Measurements from ENCODE around the gene SNTB2.

SNTB2 gene

DNA sequence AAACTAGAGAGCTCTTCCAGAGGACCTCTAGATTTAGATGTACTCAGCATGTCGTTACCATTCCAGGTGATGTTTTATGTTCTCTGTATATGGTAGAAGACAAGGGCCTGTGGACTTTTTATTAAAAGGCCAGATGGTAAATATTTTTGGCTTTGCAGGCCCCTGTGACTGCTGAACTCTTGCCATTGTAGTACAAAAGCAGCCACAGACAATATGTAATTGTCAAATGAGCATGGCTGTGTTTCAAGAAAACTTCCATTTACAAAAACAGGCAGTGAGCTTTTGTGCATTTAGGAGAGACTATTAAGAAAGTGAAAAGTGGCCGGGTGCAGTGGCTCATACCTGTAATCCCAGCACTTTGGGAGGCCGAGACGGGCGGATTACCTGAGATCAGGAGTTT lies 157.2 kb downstream of the SNTB2 start:
- TF ChIP-seq, protein P1, sequence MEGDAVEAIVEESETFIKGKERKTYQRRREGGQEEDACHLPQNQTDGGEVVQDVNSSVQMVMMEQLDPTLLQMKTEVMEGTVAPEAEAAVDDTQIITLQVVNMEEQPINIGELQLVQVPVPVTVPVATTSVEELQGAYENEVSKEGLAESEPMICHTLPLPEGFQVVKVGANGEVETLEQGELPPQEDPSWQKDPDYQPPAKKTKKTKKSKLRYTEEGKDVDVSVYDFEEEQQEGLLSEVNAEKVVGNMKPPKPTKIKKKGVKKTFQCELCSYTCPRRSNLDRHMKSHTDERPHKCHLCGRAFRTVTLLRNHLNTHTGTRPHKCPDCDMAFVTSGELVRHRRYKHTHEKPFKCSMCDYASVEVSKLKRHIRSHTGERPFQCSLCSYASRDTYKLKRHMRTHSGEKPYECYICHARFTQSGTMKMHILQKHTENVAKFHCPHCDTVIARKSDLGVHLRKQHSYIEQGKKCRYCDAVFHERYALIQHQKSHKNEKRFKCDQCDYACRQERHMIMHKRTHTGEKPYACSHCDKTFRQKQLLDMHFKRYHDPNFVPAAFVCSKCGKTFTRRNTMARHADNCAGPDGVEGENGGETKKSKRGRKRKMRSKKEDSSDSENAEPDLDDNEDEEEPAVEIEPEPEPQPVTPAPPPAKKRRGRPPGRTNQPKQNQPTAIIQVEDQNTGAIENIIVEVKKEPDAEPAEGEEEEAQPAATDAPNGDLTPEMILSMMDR (IDR thresholded peaks at IDR 0.05; ENCODE audit: low read depth, low read length), result no peak
- no peak for DNase-seq (ENCODE audit: extremely low read depth, low read depth)

DNA sequence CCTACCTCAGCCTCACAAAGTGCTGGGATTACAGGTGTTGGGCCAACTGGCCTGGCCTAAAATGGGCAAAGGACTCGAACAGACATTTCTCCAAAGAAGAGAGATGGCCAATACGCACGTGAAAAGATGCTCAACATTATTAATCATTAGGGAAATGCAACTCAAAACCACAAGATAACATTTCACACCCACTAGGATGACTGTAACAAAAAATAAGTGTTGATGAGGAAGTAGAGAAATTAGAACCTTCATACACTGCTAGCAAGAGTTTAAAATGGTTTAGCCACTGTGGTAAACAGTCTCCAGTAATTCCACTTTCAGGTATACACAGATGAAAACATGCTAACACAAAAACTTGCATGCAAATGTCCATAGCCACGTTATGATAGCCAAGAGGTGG lies 159.0 kb downstream of the SNTB2 start:
- no peak for DNase-seq (ENCODE audit: extremely low read depth, low read depth)
- TF ChIP-seq, protein P1 (IDR thresholded peaks at IDR 0.05; ENCODE audit: low read depth, low read length), result no peak

DNA sequence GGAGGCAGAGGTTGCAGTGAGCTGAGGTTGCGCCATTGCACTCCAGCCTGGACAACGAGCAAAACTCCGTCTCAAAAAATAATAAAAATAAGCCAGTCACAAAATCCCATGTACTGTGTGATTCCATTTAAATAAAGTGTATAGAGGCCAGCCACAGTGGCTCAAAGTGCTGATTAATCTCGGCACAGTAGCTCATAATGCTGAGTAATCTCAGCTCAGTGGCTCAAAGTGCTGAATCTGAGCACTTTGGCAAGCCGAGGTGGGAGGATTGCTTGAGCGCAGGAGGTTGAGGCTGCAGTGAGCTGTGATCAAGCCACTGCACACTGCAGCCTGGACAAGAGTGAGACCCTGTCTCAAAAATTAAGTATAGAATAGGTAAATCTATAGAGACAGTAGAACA lies 159.7 kb downstream of the SNTB2 start:
- TF ChIP-seq, protein P1 (IDR thresholded peaks at IDR 0.05; ENCODE audit: low read depth, low read length), result no peak
- DNase-seq (ENCODE audit: extremely low read depth, low read depth), result no peak

DNA sequence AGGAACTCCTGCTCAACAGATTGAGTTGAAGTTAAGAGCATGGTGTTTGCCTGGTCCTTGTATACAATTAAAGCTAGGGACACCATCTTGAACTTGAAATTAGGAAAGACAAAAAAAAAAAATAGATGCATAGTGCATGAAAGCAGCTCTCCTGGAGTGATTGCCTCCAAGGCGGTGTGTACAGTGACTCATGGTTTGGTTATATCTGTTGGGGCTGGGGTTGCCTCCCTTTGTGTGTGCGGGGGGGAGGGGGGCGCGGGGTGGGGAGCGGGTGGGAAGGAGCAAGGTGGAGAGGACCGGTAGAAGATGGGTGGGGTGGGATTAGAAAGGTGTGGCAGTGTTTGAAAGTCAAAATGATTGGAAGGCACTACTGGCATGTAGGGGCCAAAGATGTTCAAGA lies 161.3 kb downstream of the SNTB2 start:
- TF ChIP-seq, protein P1 (IDR thresholded peaks at IDR 0.05; ENCODE audit: low read depth, low read length), result no peak
- DNase-seq (ENCODE audit: extremely low read depth, low read depth), result no peak

- DNase-seq (ENCODE audit: extremely low read depth, low read depth), result no peak
- TF ChIP-seq, protein P1 (IDR thresholded peaks at IDR 0.05; ENCODE audit: low read depth, low read length), result no peak
Observed at GRCh38 chr16:69349536-69349935, 162.6 kb downstream of the SNTB2 start.

DNA sequence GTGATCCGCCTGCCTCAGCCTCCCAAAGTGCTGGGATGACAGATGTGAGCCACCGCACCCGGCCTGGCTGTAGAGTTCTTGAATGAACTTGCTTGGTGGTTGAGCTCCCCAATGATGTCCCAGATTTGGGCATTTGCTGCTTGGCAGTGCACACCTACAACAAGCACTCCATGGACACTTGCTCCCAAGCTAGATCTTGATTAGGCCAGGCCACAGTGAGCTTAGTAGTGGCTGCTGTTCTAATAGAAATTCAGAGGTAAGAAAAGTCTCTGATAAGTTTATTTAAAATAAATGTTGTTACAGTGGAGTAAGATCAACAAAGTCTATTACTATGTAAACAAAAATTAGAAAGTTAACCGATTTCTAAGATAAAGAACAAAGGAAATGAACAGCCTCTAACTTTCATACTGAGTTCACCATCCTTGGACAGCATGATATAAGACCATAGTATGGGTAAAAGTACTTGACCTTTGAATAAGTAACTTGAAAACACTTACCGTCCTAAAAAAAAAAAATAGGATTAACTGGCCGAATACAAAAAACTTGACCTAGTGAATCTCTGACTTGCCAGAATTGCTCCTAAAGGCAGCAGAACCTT lies 163.7 kb downstream of the SNTB2 start:
- no peak for DNase-seq (ENCODE audit: extremely low read depth, low read depth)
- TF ChIP-seq, protein P1 (IDR thresholded peaks at IDR 0.05; ENCODE audit: low read depth, low read length), result no peak

- no peak for DNase-seq (ENCODE audit: extremely low read depth, low read depth)
- TF ChIP-seq, protein P1 (IDR thresholded peaks at IDR 0.05; ENCODE audit: low read depth, low read length), result no peak
Observed at GRCh38 chr16:69351309-69352027, 164.5 kb downstream of the SNTB2 start, which contains the start of gene TMED6. TMED6 (minus strand) TSS chr16:69351786; CDS start chr16:69351753, 33 bp downstream.
